Motor neuron (in vitro differentiated cells): ENCODE results near the gene LANCL3. TPM values are rescaled to one million over a fixed set of nuclear protein-coding genes. Genes with fewer than 3 reads are reported as not detected.
A peak's percentile ranks its signal among the peaks of the same experiment; 100 is the strongest.

ENCODE experiments used
- ATAC-seq, 8 experiments: fragments of 200-7000 bp; cut with Tn5 transposase; replicated peaks in 6 of 8; 2 replicates each; pipeline ENCODE4 v1.8.0; 2021; ENCODE audit warnings: mild to moderate bottlenecking in 8 of 8, moderate library complexity in 8 of 8
- H3K27ac ChIP-seq, 2 donors: fragments of 250-450 bp; sonication (Bioruptor Pico); 2 replicates each; pipeline ENCODE4 v1.9.0; 2021; ENCODE audit warnings: antibody characterized with exemption in 2 of 2, mild to moderate bottlenecking in 2 of 2, moderate library complexity in 1 of 2
- H3K4me1 ChIP-seq, 2 donors: fragments of 250-450 bp; sonication (Bioruptor Pico); replicated peaks in 1 of 2; 2 replicates each; pipeline ENCODE4 v1.6.1; 2021; ENCODE audit warnings: antibody characterized with exemption in 2 of 2, mild to moderate bottlenecking in 2 of 2, moderate library complexity in 1 of 2
- H3K4me3 ChIP-seq, 5 donors: fragments of 250-450 bp; sonication (Bioruptor Pico); 2 replicates each; pipeline ENCODE4 v1.9.0; 2021; ENCODE audit warnings: antibody characterized with exemption in 5 of 5, mild to moderate bottlenecking in 5 of 5, moderate library complexity in 4 of 5
- WGBS, 10 experiments: fragments of 450-650 bp; shearing (Covaris generic); methylation state at CpG; one replicate each; pipeline ENCODE4 v1.0.0; 2022; 5-methylcytosine and 5-hydroxymethylcytosine counted together
- in situ Hi-C, 9 experiments: fragments of 400-800 bp; cut with MboI; loops; one replicate each; pipeline ENCODE4 v1.15.0; 2021; ENCODE audit warnings: low sequenced_read_pairs in 9 of 9, low pct_unique_long_range_greater_than_20kb in 2 of 9; ENCODE audit not compliant: unreplicated experiment in 9 of 9
- total RNA-seq, 8 experiments: library from RNA; unstranded; fragments of 300-600 nt; gene quantifications; 2 replicates each; pipeline versions ENCODE4 v1.2.3 to v1.2.4, GENCODE V29; 2022

Gene LANCL3
- total RNA-seq, 8 experiments from 2014 or later: 0.38 to 15.2 (median 1.9) TPM

DNA sequence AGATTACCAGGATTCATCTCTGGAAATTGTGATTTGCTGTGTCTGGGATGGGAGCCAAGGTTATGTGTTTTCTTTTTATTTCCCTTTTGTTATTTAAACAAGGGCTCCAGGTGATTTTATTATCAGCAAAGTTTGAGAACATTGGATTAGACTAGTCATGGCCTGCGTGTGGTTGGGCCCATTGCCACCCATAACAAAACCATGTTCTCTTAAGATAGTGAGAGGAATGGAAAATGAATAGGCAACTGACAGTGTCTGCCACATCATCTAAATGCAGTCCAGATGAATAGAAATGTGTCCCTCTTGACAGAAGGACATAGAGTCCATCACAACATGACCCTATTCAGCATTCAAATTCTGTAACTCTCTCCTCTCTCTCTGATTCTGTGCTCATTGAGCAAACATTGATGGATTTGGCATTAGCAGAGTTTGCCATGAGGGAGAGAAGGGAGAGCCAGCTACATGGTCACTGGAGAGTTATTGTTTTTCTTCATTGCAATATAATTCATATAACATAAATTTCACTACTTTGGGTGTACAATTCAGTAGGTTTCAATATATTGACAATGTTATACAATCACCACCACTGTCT lies 125.8 kb downstream of the LANCL3 start:
- no peak for ATAC-seq
- no peak overlapping the region for H3K4me3 ChIP-seq
- H3K4me1 ChIP-seq: no peaks in the 10 kb centered on the region
- 78 to 100% methylated on average over 1 of the region's 1 CpG; no CpG with 5 or more reads in 8 of the 10 experiments for WGBS, 10 experiments
- in situ Hi-C loops: no loop called here
- H3K27ac ChIP-seq: no peak overlapping the region

DNA sequence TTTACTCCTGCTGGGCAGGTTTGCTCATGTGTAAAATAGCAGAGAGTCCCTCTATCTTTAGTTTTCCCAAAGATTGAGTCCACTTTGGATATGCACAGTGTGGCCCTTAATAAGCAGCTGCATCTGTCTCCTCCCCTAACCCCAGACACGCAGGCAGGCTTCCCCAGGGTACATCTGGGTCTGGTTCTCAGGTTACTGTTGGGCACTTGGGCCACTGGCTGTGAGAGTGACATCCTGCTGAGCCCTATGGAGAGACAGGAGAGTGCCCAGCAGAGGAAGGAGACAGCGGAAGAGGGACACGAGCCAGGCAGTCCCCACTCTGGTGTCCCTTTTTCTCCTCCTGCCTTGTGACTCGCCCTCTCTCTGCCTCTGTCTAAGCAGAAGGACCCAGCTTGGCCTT lies 130.1 kb downstream of the LANCL3 start:
- ATAC-seq: no peak
- 100% methylated on average over 1 of the region's 4 CpGs; no CpG with 5 or more reads in 9 of the 10 experiments for WGBS, 10 experiments

DNA sequence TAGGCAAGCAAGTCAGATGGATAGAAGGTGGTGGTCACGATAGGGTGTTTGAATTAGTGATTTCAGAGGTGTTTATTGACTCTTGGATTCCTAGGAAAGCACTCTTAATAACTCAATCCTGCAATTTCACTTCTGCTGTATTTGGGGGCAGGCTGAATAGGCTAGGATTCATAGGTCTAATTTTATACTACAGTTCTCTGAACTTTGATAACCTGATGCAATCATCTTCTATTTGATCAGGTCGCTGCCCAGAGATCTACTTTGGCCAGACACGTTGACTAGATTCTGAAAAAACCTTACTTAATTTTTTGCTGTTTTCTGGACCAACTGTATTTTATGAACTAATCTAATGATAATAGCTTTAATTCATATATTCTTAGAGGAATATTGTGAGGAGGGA lies 140.5 kb downstream of the LANCL3 start:
- Histone ChIP-seq H3K4me3 (no peak overlapping the region), H3K4me1 (no peaks in the 10 kb centered on the region), H3K27ac (no peak overlapping the region)
- no peak for ATAC-seq
- in situ Hi-C loops: no loop called here
- WGBS, 10 experiments: 31 to 100% (median 90%) methylated on average over 1 to 3 of the region's 3 CpGs; no CpG with 5 or more reads in 5 of the 10 experiments

More for the DNA sequence above, 130.1 kb downstream of the LANCL3 start:
- Histone ChIP-seq H3K4me3 (no peak overlapping the region), H3K27ac (no peak overlapping the region), H3K4me1 (no peaks in the 10 kb centered on the region)
- in situ Hi-C loops: no loop called here

DNA sequence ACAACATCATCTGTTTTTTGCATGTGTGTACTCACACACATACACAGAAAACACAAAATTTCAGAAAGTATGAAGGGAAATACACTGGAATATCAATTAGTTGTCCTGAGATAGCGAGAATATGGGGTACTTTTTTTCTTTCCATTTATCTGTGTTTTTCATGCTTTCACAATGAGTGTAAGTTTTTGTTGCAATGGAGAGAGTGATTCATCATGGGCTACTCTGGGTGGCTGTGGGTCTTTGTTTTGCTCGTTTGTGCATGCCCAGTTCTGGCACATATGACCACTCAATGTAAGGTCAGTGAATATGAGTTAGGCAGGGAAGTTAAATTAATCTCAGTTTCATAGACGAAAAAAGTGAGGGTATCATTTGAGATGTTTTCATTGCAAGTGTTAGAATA lies 141.0 kb downstream of the LANCL3 start:
- no peak for ATAC-seq
- H3K27ac ChIP-seq: no peak overlapping the region
- 29 to 83% (median 53%) methylated on average over 1 to 3 of the region's 3 CpGs; no CpG with 5 or more reads in 5 of the 10 experiments for WGBS, 10 experiments
- in situ Hi-C loops: no loop called here
- no peaks in the 10 kb centered on the region for H3K4me1 ChIP-seq
- no peak overlapping the region for H3K4me3 ChIP-seq

DNA sequence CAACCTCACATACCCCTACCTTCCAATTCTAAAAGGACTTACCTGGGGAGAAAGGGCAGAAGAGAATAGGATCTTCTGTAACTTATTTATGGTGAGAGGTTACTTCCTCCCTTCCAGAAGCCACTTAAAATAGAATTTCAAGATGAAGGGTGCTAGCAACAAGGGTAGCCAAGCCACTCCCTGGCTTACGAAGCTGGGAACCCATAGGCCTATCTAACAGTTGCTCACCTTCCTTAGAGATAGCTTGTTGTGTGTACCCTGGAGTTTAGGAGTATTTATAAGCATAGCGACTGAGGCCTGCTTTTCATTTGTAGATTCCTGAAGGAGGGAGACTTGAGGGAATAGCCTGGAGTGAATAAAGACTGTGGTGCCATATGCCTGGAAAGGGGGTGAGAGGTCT lies 143.0 kb downstream of the LANCL3 start:
- Histone ChIP-seq H3K4me1 (no peaks in the 10 kb centered on the region), H3K4me3 (no peak overlapping the region), H3K27ac (no peak overlapping the region)
- in situ Hi-C loops: no loop called here
- WGBS, 10 experiments: 20 to 40% methylated on average over 1 to 2 of the region's 2 CpGs; no CpG with 5 or more reads in 8 of the 10 experiments
- no peak for ATAC-seq

DNA sequence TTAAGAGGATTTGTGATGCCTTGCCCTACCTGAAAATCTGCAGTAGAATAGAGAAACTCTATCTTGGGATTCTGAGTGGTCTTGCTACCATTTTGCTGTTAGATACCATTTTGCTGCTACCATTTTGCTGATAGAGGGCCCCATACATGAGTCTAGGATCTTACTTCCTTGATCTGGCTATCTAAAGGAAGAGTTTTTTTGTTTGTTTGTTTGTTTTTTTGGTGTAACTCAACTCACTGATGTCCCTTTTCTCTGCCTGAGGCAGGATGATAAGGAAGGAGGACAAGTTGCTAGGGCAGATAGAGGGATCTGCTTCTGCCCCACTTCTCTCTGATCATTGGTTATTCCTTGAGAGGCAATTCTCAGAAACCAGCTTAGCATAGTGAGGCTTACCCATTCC lies 145.1 kb downstream of the LANCL3 start:
- in situ Hi-C loops: no loop called here
- no peak overlapping the region for H3K4me3 ChIP-seq
- no peak overlapping the region for H3K27ac ChIP-seq
- no peaks in the 10 kb centered on the region for H3K4me1 ChIP-seq
- peak in 1 of 8 experiments; percentile 43 for ATAC-seq

DNA sequence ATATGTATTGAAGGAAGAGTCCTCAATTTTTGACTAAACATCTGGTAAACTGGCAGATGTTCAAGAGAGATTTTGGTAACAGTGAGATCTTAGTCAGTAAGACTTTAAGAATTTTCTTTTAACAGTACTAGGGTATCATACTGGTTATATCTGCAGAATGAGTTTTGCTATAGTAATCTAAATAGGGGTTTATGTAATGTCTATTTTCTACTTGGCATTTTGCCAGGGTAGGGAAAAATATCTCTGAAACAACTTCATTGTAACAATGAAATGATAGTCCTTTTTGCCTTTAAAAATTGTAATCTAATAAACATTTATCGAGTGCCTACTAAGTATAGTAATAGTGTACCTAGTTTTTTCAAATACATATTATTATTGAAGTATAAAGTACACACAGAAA lies 146.2 kb downstream of the LANCL3 start:
- 0 to 80% (median 43%) methylated on average over 1 of the region's 1 CpG; no CpG with 5 or more reads in 7 of the 10 experiments for WGBS, 10 experiments
- no peak for ATAC-seq
- in situ Hi-C loops: no loop called here
- Histone ChIP-seq H3K27ac (no peak overlapping the region), H3K4me1 (no peaks in the 10 kb centered on the region), H3K4me3 (no peak overlapping the region)

DNA sequence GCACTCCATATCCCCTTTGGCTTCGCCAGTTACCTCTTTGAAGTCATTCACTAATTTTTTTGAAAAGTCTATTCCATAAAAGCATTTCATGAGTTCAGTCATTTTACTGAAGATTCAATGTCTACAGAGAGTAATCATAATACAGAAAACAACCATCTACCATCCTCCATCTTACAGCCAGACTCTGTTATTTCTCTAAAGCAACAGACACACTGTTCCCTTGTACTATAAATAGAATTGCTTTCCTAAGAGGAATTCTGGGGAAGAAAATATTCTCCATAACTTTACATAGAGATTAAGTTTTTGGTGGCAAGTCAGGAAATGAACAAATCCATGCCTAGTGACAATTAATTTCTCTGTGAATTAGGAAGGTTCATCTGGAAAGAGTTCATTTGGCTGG lies 151.1 kb downstream of the LANCL3 start:
- in situ Hi-C loops: no loop called here
- no peak for ATAC-seq
- Histone ChIP-seq H3K4me3 (no peak overlapping the region), H3K4me1 (no peaks in the 10 kb centered on the region), H3K27ac (no peak overlapping the region)
- WGBS, 10 experiments: 38 to 100% (median 70%) methylated on average over 1 of the region's 1 CpG; no CpG with 5 or more reads in 6 of the 10 experiments

DNA sequence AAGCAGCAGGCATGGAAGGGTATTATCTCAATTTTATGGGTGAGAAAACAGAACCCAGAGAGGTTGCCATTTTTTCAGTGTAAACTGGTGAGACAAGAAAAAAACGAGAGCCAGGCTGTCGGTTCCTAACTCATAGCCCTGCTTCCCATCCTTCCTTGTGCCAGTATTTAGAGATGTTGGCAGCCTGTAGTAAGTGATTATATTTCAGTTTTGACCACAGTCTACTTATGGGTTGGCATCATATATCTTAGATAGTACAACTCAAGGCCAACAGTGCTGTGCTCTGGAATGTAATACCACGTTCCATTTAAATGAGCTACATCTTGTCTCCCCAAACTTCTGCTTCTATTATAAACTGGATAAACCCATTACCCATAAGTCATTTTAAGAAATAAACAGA lies 154.9 kb downstream of the LANCL3 start:
- 0 to 100% (median 34%) methylated on average over 1 to 3 of the region's 3 CpGs; no CpG with 5 or more reads in 6 of the 10 experiments for WGBS, 10 experiments
- Histone ChIP-seq H3K4me3 (no peak overlapping the region), H3K4me1 (no peaks in the 10 kb centered on the region), H3K27ac (no peak overlapping the region)
- in situ Hi-C loops: loop anchor here in 1 of 9 experiments (25.0 kb wide), 1 partner anchor 436 kb away; no protein-coding TSS in a partner anchor
- no peak for ATAC-seq

Other genes with a start within 250 kb of the LANCL3 start
- 1 to 10 TPM; 4.9 to 9.7 (median 6.8) TPM for gene PRRG1, start 222.3 kb upstream of the LANCL3 start, total RNA-seq
- 1 to 10 TPM in 6 of 8 experiments, under 1 TPM in 2; 0.21 to 3.9 (median 2.5) TPM for gene XK, start 114.1 kb downstream of the LANCL3 start, total RNA-seq
- under 1 TPM in 6 of 8 experiments, not detected in 2; 0.07 to 0.49 (median 0.17) TPM for gene CYBB, start 208.4 kb downstream of the LANCL3 start, total RNA-seq